Lower leg skin (tissue), 4 donors: ENCODE measurements around the gene BSG. TPM values are rescaled to one million over a fixed set of nuclear protein-coding genes. Genes with fewer than 3 reads are reported as not detected.

ENCODE experiments used
- DNase-seq, 2 donors: peaks; one replicate each; pipeline ENCODE4 v3.0.0-alpha.2; 2019; ENCODE audit warnings: low spot score in 2 of 2
- H3K4me3 ChIP-seq: fragments of 200-600 bp; sonication (generic); 2 replicates; pipeline ENCODE4 v1.5.1; 2017; ENCODE audit warnings: mild to moderate bottlenecking, low read depth; ENCODE audit not compliant: poor library complexity, severe bottlenecking
- POLR2A ChIP-seq, 2 donors: fragments of 450-650 bp; IDR thresholded peaks; one replicate each; pipeline ENCODE4 v1.6.1; 2016 to 2017; ENCODE audit warnings: antibody characterized with exemption in 2 of 2, mild to moderate bottlenecking in 1 of 2, moderate library complexity in 1 of 2
- WGBS, 2 donors: methylation state at CpG; one replicate each; pipeline ENCODE4 v1.1.5; 2018; 5-methylcytosine and 5-hydroxymethylcytosine counted together
- intact Hi-C: fragments of 100-400 bp; cut with DNase I; formaldehyde crosslinking; loops from one replicate; pipeline ENCODE4 v1.15.0; 2023; ENCODE audit warnings: low total_unique reads
- total RNA-seq, 4 donors: library from RNA; depleted of rRNA; stranded (reverse); fragments of >200 nt; gene quantifications; one replicate each; pipeline ENCODE4 v1.1.0, GENCODE V29; 2016
- TF ChIP-seq, protein P1 (sequence below), 3 donors: fragments of 450-650 bp; IDR thresholded peaks; one replicate each; pipeline ENCODE4 v1.5.1; 2016; ENCODE audit warnings: antibody characterized with exemption in 3 of 3, mild to moderate bottlenecking in 3 of 3, moderate library complexity in 2 of 3

The BSG gene
- total RNA-seq, 4 donors from 2014 or later = 288 to 344 (median 307) TPM

GRCh38 chr19:591099-591958 is 18.9 kb downstream of the BSG start:
- H3K4me3 ChIP-seq = no peak overlapping the region
- DNase-seq = no peak
- intact Hi-C loops = no loop called here
- 22 to 28% methylated on average over 34 to 66 of the region's 75 CpGs for WGBS, 2 donors
- TF ChIP-seq, protein P1, sequence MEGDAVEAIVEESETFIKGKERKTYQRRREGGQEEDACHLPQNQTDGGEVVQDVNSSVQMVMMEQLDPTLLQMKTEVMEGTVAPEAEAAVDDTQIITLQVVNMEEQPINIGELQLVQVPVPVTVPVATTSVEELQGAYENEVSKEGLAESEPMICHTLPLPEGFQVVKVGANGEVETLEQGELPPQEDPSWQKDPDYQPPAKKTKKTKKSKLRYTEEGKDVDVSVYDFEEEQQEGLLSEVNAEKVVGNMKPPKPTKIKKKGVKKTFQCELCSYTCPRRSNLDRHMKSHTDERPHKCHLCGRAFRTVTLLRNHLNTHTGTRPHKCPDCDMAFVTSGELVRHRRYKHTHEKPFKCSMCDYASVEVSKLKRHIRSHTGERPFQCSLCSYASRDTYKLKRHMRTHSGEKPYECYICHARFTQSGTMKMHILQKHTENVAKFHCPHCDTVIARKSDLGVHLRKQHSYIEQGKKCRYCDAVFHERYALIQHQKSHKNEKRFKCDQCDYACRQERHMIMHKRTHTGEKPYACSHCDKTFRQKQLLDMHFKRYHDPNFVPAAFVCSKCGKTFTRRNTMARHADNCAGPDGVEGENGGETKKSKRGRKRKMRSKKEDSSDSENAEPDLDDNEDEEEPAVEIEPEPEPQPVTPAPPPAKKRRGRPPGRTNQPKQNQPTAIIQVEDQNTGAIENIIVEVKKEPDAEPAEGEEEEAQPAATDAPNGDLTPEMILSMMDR (IDR thresholded peaks at IDR 0.05) = no peak
- no peak for TF ChIP-seq POLR2A (IDR thresholded peaks at IDR 0.05)

GRCh38 chr19:592101-592500 is 19.7 kb downstream of the BSG start:
- TF ChIP-seq, protein P1 (IDR thresholded peaks at IDR 0.05) = no peak
- no peak for TF ChIP-seq POLR2A (IDR thresholded peaks at IDR 0.05)
- intact Hi-C loops = no loop called here
- no peak overlapping the region for H3K4me3 ChIP-seq
- WGBS, 2 donors = 76 to 80% methylated on average over 15 to 16 of the region's 19 CpGs
- DNase-seq = no peak

- DNase-seq = no peak
- intact Hi-C loops = no loop called here
- no peak for TF ChIP-seq POLR2A (IDR thresholded peaks at IDR 0.05)
- TF ChIP-seq, protein P1 (IDR thresholded peaks at IDR 0.05) = no peak
- no peak overlapping the region for H3K4me3 ChIP-seq
- 76 to 83% methylated on average over 18 of the region's 18 CpGs for WGBS, 2 donors
Observed at GRCh38 chr19:593055-593454, 20.7 kb downstream of the BSG start.

GRCh38 chr19:593505-593904 is 21.1 kb downstream of the BSG start:
- DNase-seq = no peak
- intact Hi-C loops = no loop called here
- H3K4me3 ChIP-seq = no peak overlapping the region
- 45 to 50% methylated on average over 9 of the region's 9 CpGs for WGBS, 2 donors
- no peak for TF ChIP-seq POLR2A (IDR thresholded peaks at IDR 0.05)
- TF ChIP-seq, protein P1 (IDR thresholded peaks at IDR 0.05) = no peak

DNA sequence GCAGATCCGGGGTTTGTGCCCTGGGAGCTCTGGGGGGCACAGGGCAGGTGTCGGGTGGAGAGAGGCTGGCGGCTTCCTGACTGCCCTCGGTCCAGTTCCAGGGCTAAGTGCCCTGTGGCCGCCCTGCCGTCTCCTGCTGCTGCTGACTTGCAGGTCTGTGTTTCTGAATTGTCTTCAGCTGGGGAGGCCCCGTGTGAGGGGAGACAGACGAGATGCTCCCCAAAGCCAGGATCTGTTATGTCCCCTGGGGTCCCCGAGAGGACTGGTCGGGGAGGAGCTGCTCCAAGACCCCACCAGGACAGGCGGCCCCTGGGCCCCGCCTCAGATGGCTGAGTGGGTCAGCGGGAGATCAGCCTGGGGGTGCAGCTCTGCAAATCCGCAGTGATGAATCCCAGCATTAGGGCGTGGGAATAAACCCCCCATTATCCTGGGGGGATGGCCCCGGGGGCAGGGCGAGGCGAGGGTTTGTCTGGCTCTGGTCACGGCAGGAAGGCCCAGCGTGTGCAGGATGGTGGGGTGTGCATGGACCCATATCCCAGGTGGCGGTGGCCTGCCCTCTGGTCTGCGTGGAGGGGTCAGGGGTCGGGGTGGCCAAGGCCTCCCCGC is 22.0 kb downstream of the BSG start:
- H3K4me3 ChIP-seq = no peak overlapping the region
- DNase-seq = no peak
- WGBS, 2 donors = 68 to 71% methylated on average over 23 to 24 of the region's 24 CpGs
- intact Hi-C loops = no loop called here
- no peak for TF ChIP-seq POLR2A (IDR thresholded peaks at IDR 0.05)
- TF ChIP-seq, protein P1 (IDR thresholded peaks at IDR 0.05) = no peak
